Type B pancreatic cell (in vitro differentiated cells): ENCODE measurements around the gene EIF4E. TPM values are rescaled to one million over a fixed set of nuclear protein-coding genes. Genes with fewer than 3 reads are reported as not detected.
"Not testable (repeated sequence)": the region's sequence is repeated elsewhere in the genome, so short reads cannot be mapped to it uniquely, and the experiment has no call there.

Experiments used
- DNase-seq: peaks from one replicate; pipeline ENCODE4 v3.0.0; 2021; ENCODE audit warnings: mixed read lengths; ENCODE audit not compliant: unreplicated experiment; ENCODE audit errors: extremely low spot score
- H3K27ac Mint-ChIP-seq: 2 replicates; pipeline ENCODE4 v1.8.0; 2021; ENCODE audit warnings: mild to moderate bottlenecking, mixed read lengths
- H3K27me3 Mint-ChIP-seq: 2 replicates; pipeline ENCODE4 v1.8.0; 2021; ENCODE audit warnings: mixed read lengths
- H3K36me3 Mint-ChIP-seq: 2 replicates; pipeline ENCODE4 v1.8.0; 2021; ENCODE audit warnings: mixed read lengths
- H3K4me1 Mint-ChIP-seq: one replicate; pipeline ENCODE4 v1.8.0; 2021; ENCODE audit warnings: mixed read lengths; ENCODE audit not compliant: unreplicated experiment
- H3K4me3 Mint-ChIP-seq: 2 replicates; pipeline ENCODE4 v1.8.0; 2021; ENCODE audit warnings: mild to moderate bottlenecking, mixed read lengths
- H3K9me3 Mint-ChIP-seq: 2 replicates; pipeline ENCODE4 v1.8.0; 2021; ENCODE audit warnings: mixed read lengths
- CTCF ChIP-seq: fragments of 200-600 bp; sonication (generic); conservative IDR thresholded peaks from 2 replicates; pipeline ENCODE4 v1.5.0; 2021; ENCODE audit warnings: antibody characterized with exemption, mild to moderate bottlenecking
- total RNA-seq: library from RNA; stranded (reverse); gene quantifications from 2 replicates; pipeline ENCODE4 v1.2.1, GENCODE V29; 2021; ENCODE audit warnings: low replicate concordance

The EIF4E gene
- total RNA-seq, 1 donor from 2014 or later, result 93.9 TPM

DNA sequence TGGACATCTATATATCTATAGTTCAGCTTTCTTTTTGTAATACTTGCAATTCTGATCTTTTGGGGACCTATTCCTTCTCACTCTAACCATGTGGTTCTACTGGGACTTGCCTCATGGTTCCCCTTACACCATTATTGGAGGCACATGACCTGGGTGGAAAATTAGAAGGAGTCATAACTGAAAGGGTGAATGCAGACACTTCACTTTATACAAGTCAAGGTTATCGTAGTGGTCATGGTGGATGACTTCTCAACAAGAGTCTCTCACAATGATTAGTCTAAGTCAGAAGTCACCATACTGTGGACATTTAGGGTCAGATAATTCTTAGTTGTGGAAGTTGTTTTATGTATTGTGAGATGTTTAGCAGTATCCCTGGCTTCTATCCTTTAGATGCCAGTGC lies 10.5 kb upstream of the EIF4E start:
- Mint-ChIP-seq H3K27me3 (no peaks in the 10 kb centered on the region), H3K36me3 (no peaks in the 10 kb centered on the region), H3K4me3 (no peak overlapping the region), H3K4me1 (peaks cover 4% of the 10 kb centered on the region), H3K27ac (no peak overlapping the region), H3K9me3 (no peaks in the 10 kb centered on the region)
- DNase-seq, result no peak
- TF ChIP-seq CTCF, result no peak

DNA sequence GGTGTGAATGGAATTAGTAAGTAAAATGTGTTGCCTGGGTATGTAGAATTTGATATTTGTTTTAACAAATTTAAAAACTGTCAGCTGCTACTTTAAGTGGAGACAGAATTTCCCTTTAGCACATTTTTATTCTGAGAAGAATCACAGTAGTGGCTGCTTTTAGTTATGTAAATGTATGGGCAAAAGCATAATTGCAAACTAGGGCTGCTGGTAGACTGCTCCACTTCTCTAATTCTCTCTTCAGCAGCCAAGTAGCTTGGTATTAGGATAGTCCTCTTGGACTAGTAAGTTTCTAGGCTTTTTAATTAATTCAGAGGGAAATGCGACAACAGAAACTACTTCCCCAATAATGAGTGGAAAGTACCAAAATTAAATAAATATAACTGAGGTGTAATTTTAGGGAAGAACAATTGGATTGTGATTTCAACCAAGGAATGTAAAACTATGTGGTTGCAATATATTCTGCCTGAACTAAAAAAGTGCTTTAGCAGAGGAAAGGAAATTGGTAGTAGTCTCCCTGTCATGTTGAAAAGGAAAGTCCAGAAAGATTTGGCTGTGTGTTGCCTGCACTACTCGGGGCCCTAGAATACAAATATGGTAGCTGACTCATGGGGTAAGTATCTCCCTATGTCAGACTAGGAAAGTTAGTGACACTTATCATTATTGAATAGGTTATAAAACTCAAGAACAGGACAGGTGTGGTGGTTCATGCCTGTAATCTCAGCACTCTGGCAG lies 9.2 kb upstream of the EIF4E start:
- H3K4me3 Mint-ChIP-seq, result no peak overlapping the region
- no peak overlapping the region for H3K27ac Mint-ChIP-seq
- no peaks in the 10 kb centered on the region for H3K9me3 Mint-ChIP-seq
- TF ChIP-seq CTCF, result no peak
- DNase-seq, result no peak
- H3K4me1 Mint-ChIP-seq, result peaks cover 4% of the 10 kb centered on the region
- no peaks in the 10 kb centered on the region for H3K36me3 Mint-ChIP-seq
- no peaks in the 10 kb centered on the region for H3K27me3 Mint-ChIP-seq

DNA sequence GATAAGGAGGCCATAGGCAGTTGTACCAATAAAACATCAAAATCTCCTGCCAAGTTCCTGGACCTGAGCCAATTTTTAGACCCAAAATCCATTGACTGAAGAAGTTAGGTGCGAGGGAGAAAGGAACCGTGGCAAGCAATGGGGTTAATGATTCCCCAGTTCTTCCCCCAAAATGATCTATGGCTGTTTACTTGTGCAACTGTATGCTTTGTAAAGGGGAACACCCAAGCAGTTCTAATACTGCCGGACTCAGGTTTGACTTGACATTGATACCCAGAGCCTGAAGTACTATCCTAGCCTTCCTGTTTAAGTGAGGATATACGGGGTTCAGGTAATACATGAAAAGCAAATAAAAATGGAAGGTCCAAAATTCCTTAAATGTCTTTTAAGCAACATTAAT lies 6.7 kb upstream of the EIF4E start:
- no peaks in the 10 kb centered on the region for H3K36me3 Mint-ChIP-seq
- no peak for DNase-seq

DNA sequence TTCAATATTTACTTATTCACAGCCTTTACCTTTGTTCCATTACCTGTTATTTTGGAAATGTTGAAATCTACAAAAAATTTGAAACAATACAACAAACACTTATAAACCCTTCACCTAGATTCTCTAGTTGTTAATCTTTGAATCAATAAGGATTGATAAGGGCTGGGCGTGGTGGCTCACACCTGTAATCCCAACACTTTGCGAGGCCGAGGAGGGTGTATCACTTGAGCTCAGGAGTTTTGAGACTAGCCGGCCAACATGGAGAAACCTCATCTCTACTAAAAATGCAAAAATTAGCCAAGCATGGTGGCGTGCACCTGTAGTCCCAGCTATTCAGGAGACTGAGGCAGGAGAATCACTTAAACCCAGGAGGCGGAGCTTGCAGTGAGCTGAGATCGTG lies 5.9 kb upstream of the EIF4E start:
- not testable (repeated sequence) for DNase-seq, H3K4me1 Mint-ChIP-seq, H3K27me3 Mint-ChIP-seq, H3K9me3 Mint-ChIP-seq, H3K36me3 Mint-ChIP-seq, H3K4me3 Mint-ChIP-seq, H3K27ac Mint-ChIP-seq

More for the DNA sequence above, 6.7 kb upstream of the EIF4E start:
- no peak for TF ChIP-seq CTCF
- H3K27me3 Mint-ChIP-seq, result no peaks in the 10 kb centered on the region
- peaks cover 4% of the 10 kb centered on the region for H3K4me1 Mint-ChIP-seq
- no peak overlapping the region for H3K4me3 Mint-ChIP-seq
- no peak overlapping the region for H3K27ac Mint-ChIP-seq
- no peaks in the 10 kb centered on the region for H3K9me3 Mint-ChIP-seq

DNA sequence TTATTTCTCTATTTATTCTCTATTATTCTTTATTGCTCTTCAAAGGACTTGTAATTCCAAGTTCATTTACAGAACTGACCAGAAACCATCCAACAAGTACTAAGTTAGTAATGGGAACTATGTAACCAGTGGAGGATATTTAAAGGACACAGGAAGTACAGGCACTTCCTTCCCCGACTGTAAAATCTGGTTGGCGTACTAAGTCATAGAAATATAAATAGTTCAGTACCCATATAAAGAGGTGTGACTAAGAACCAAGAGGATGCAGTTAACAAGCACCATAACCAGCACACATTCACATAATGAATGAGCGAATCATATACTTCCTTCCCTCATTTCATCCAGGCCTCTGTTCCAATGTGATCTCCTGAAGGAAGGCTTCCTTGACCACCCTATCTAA lies 3.6 kb upstream of the EIF4E start:
- DNase-seq, result no peak
- Mint-ChIP-seq H3K4me3 (no peak overlapping the region), H3K4me1 (no peaks in the 10 kb centered on the region), H3K27me3 (no peaks in the 10 kb centered on the region), H3K36me3 (no peaks in the 10 kb centered on the region), H3K27ac (no peak overlapping the region), H3K9me3 (peaks cover 5% of the 10 kb centered on the region)
- no peak for TF ChIP-seq CTCF

DNA sequence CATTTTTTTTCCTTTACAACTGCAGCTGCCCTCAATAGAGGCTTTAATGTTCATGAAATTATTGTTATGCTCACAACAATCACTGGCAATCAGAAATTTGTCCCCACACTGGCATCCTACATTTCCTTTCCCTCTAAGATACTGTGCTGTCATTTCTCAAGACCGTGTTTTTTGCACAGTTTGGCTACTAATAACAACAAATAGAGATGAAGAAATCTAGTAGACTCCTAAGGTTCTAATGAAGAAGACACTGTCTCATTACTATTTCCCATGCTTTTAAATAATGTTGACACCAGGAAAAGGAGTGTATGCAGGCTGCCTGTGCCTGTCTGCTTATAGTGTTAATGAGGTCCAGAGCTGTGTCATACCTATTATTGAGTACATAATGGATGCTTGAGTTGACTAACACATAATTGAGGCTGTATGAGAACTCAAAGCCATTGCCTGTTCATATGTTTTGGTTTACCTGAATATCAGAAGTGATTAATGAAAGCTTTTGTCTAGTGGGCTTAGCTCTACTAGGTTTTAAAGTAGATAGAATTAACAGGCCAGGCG lies 1.5 kb upstream of the EIF4E start:
- H3K4me1 Mint-ChIP-seq, result no peaks in the 10 kb centered on the region
- H3K27me3 Mint-ChIP-seq, result no peaks in the 10 kb centered on the region
- no peak for DNase-seq
- peaks cover 5% of the 10 kb centered on the region for H3K9me3 Mint-ChIP-seq
- peaks cover 6% of the 10 kb centered on the region for H3K36me3 Mint-ChIP-seq
- H3K27ac Mint-ChIP-seq, result peak overlapping the region; percentile 99
- TF ChIP-seq CTCF, result no peak
- H3K4me3 Mint-ChIP-seq, result peak overlapping the region; percentile 98
